ENCODE results near the gene GLYR1.

- no peak for TF ChIP-seq POLR2A (IDR thresholded peaks at IDR 0.05; ENCODE audit: low read length)
- TF ChIP-seq GATA1 (IDR thresholded peaks at IDR 0.05; ENCODE audit: low read depth, low read length), result no peak
Observed at GRCh38 chr16:4871071-4871470, 24.0 kb upstream of the GLYR1 start.

All from erythroblast (primary cell).